Measurements from ENCODE around the gene ST3GAL3. TPM values are rescaled to one million over a fixed set of nuclear protein-coding genes. Genes with fewer than 3 reads are reported as not detected.

Gene ST3GAL3
- total RNA-seq, 1 donor from 2014 or later: 13.6 TPM

DNA sequence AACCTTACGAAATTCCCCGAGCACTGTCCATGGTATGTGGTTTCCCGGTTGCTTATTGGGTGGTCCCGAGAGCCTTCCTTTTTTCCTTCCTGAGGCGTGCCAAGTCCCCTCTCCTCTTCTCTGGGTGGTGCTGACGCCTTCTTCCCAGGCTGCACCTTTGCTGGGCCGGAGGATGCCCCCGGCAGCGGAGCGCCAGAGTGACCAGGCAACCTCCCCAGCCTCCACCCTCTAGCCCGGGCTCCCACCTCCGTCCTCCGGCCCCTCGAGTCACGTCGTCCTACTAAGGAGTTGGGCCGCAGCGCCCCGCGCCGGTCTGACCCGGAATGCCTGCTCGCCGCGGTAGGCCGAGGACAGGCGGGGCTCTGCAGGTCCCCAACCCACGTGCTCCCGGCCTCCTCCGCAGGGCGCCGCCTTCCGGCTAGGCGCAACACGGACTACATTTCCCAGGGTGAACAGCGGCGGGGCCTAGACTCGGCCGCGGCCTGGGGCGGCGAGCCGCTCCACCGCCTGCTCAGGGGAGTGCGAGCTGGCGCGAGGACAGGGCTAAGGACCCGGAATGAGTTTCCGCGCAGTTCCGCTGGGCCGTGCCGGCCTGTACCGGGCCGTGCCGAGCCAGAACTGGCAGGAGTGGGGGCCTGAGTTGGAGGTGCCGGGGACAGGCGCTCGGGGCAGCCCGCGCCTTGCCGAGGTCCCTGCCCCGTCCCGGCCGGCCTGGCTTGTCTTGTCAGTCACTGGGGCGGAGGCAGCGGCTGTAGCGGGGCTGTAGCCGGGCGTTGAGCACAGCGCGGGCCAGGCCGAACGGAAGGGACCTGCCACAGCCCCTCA, 239.1 kb downstream of the ST3GAL3 start, which contains the start of gene IPO13:
Gene IPO13 (plus strand): TSS at position 715 of the 825 bp plus-strand sequence. CDS start 651 bp downstream, outside the sequence.
- Mint-ChIP-seq H3K27me3 (ENCODE audit: insufficient read depth, low read depth) (peaks cover 2% of the 10 kb centered on the region), H3K36me3 (peaks cover 5% of the 10 kb centered on the region), H3K27ac (peak within 1 kb of the TSS; percentile 91), H3K9me3 (no peaks in the 10 kb centered on the region), H3K4me1 (peaks cover 20% of the 10 kb centered on the region), H3K4me3 (peak within 1 kb of the TSS; percentile 90)
- TF ChIP-seq, protein P1, sequence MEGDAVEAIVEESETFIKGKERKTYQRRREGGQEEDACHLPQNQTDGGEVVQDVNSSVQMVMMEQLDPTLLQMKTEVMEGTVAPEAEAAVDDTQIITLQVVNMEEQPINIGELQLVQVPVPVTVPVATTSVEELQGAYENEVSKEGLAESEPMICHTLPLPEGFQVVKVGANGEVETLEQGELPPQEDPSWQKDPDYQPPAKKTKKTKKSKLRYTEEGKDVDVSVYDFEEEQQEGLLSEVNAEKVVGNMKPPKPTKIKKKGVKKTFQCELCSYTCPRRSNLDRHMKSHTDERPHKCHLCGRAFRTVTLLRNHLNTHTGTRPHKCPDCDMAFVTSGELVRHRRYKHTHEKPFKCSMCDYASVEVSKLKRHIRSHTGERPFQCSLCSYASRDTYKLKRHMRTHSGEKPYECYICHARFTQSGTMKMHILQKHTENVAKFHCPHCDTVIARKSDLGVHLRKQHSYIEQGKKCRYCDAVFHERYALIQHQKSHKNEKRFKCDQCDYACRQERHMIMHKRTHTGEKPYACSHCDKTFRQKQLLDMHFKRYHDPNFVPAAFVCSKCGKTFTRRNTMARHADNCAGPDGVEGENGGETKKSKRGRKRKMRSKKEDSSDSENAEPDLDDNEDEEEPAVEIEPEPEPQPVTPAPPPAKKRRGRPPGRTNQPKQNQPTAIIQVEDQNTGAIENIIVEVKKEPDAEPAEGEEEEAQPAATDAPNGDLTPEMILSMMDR (IDR thresholded peaks at IDR 0.05): peak; percentile 80
- TF ChIP-seq EZH2 (IDR thresholded peaks at IDR 0.05): no peak
- peak within 1 kb of the TSS; percentile 75 for H3K4me3 ChIP-seq
- peak; percentile 99 for DNase-seq (ENCODE audit: low spot score)
- H2AFZ ChIP-seq (replicated peaks): peak within 1 kb of the TSS; percentile 98
- H3K4me2 ChIP-seq: peak within 1 kb of the TSS; percentile 93
- H3K79me2 ChIP-seq (ENCODE audit: low read depth): peaks cover 8% of the 10 kb centered on the region
- no peaks in the 10 kb centered on the region for H3K27me3 ChIP-seq
- peaks cover 6% of the 10 kb centered on the region for H3F3A ChIP-seq (ENCODE audit: low read depth)
- peak within 1 kb of the TSS; percentile 96 for H3K9ac ChIP-seq
- H4K20me1 ChIP-seq (ENCODE audit: low read depth): no peaks in the 10 kb centered on the region
- peak within 1 kb of the TSS; percentile 97 for H3K27ac ChIP-seq
- H3K9me3 ChIP-seq (ENCODE audit: low read depth): no peaks in the 10 kb centered on the region
- no peaks in the 10 kb centered on the region for H3K36me3 ChIP-seq
- peaks cover 13% of the 10 kb centered on the region for H3K4me1 ChIP-seq

GRCh38 chr1:43947061-43947873, 239.9 kb downstream of the ST3GAL3 start:
- Mint-ChIP-seq H3K4me1 (peaks cover 20% of the 10 kb centered on the region), H3K27me3 (ENCODE audit: insufficient read depth, low read depth) (peaks cover 2% of the 10 kb centered on the region), H3K4me3 (peak overlapping the region; percentile 90), H3K36me3 (peaks cover 5% of the 10 kb centered on the region), H3K27ac (peak overlapping the region; percentile 91), H3K9me3 (no peaks in the 10 kb centered on the region)
- peaks cover 8% of the 10 kb centered on the region for H3K79me2 ChIP-seq (ENCODE audit: low read depth)
- peaks cover 2% of the 10 kb centered on the region for H4K20me1 ChIP-seq (ENCODE audit: low read depth)
- TF ChIP-seq EZH2phosphoT487 (IDR thresholded peaks at IDR 0.05) (no peak), EZH2 (IDR thresholded peaks at IDR 0.05) (no peak)
- TF ChIP-seq, protein P1 (IDR thresholded peaks at IDR 0.05): no peak
- no peak overlapping the region for H3K27ac ChIP-seq
- peaks cover 13% of the 10 kb centered on the region for H3K4me1 ChIP-seq
- H3F3A ChIP-seq (ENCODE audit: low read depth): peaks cover 11% of the 10 kb centered on the region
- H3K4me2 ChIP-seq: peak overlapping the region; percentile 93
- no peaks in the 10 kb centered on the region for H3K36me3 ChIP-seq
- H3K27me3 ChIP-seq: no peaks in the 10 kb centered on the region
- no peak for DNase-seq (ENCODE audit: low spot score)
- peak overlapping the region; percentile 96 for H3K9ac ChIP-seq
- H3K4me3 ChIP-seq: peak overlapping the region; percentile 75
- H3K9me3 ChIP-seq (ENCODE audit: low read depth): no peaks in the 10 kb centered on the region
- peak overlapping the region; percentile 98 for H2AFZ ChIP-seq (replicated peaks)

GRCh38 chr1:43947874-43948437, 240.6 kb downstream of the ST3GAL3 start:
- H4K20me1 ChIP-seq (ENCODE audit: low read depth): peaks cover 9% of the 10 kb centered on the region
- H3K27ac Mint-ChIP-seq: peak overlapping the region; percentile 58
- no peak for TF ChIP-seq EZH2phosphoT487 (IDR thresholded peaks at IDR 0.05)
- TF ChIP-seq, protein P1 (IDR thresholded peaks at IDR 0.05): no peak
- TF ChIP-seq EZH2 (IDR thresholded peaks at IDR 0.05): no peak

More at GRCh38 chr1:43947874-43948437, 240.6 kb downstream of the ST3GAL3 start:
- Histone ChIP-seq H3K79me2 (ENCODE audit: low read depth) (peaks cover 8% of the 10 kb centered on the region), H3K4me2 (peak overlapping the region; percentile 93), H3K4me1 (peaks cover 17% of the 10 kb centered on the region), H3K36me3 (no peaks in the 10 kb centered on the region), H2AFZ (replicated peaks) (no peak overlapping the region), H3K27ac (no peak overlapping the region), H3K9me3 (ENCODE audit: low read depth) (no peaks in the 10 kb centered on the region), H3K4me3 (peak overlapping the region; percentile 75), H3F3A (ENCODE audit: low read depth) (peaks cover 18% of the 10 kb centered on the region), H3K9ac (no peak overlapping the region), H3K27me3 (no peaks in the 10 kb centered on the region)
- H3K4me1 Mint-ChIP-seq: peaks cover 24% of the 10 kb centered on the region
- peak overlapping the region; percentile 90 for H3K4me3 Mint-ChIP-seq
- peaks cover 5% of the 10 kb centered on the region for H3K36me3 Mint-ChIP-seq
- H3K9me3 Mint-ChIP-seq: no peaks in the 10 kb centered on the region
- DNase-seq (ENCODE audit: low spot score): no peak
- H3K27me3 Mint-ChIP-seq (ENCODE audit: insufficient read depth, low read depth): peaks cover 2% of the 10 kb centered on the region
